ENCODE data around the gene CNIH3. TPM values are rescaled to one million over a fixed set of nuclear protein-coding genes. Genes with fewer than 3 reads are reported as not detected.

CNIH3 gene
- total RNA-seq, 2 donors from 2014 or later = 7.9 to 15.3 TPM

DNA sequence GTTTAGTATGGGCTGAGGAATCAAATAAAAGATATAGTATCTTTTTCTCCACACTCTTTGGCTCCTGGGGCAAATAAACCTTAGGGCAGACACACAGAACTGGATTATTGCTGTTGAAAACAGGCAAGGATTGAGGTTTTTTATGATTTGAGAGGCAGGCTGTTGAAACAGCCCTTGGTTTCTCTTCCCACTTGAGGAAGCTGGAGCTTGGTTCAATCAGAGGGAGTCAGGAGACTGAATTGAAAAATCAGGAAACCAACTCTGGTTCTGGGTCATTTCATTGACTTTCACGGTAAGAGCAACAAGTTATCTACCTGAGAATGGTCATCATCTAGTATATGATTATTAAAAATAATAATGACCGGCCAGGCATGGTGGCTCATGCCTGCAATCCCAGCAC is 108.4 kb downstream of the CNIH3 start:
- WGBS, 2 donors = 91 to 100% methylated on average over 2 of the region's 2 CpGs
- DNase-seq (no peak), ATAC-seq (no peak)
- TF ChIP-seq, protein P1, sequence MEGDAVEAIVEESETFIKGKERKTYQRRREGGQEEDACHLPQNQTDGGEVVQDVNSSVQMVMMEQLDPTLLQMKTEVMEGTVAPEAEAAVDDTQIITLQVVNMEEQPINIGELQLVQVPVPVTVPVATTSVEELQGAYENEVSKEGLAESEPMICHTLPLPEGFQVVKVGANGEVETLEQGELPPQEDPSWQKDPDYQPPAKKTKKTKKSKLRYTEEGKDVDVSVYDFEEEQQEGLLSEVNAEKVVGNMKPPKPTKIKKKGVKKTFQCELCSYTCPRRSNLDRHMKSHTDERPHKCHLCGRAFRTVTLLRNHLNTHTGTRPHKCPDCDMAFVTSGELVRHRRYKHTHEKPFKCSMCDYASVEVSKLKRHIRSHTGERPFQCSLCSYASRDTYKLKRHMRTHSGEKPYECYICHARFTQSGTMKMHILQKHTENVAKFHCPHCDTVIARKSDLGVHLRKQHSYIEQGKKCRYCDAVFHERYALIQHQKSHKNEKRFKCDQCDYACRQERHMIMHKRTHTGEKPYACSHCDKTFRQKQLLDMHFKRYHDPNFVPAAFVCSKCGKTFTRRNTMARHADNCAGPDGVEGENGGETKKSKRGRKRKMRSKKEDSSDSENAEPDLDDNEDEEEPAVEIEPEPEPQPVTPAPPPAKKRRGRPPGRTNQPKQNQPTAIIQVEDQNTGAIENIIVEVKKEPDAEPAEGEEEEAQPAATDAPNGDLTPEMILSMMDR (IDR thresholded peaks at IDR 0.05) = no peak
- TF ChIP-seq POLR2A (IDR thresholded peaks at IDR 0.05) = no peak
- Histone ChIP-seq H3K9me3 (no peaks in the 10 kb centered on the region), H3K4me1 (no peaks in the 10 kb centered on the region), H3K27me3 (no peaks in the 10 kb centered on the region), H3K4me3 (no peak overlapping the region), H3K36me3 (replicated peaks in 1 of 2; ENCODE audit: insufficient read depth in 1 of 2, low read depth in 2 of 2) (no peaks in the 10 kb centered on the region), H3K27ac (no peak overlapping the region)
- intact Hi-C loops (cut with DNase I) = no loop called here

DNA sequence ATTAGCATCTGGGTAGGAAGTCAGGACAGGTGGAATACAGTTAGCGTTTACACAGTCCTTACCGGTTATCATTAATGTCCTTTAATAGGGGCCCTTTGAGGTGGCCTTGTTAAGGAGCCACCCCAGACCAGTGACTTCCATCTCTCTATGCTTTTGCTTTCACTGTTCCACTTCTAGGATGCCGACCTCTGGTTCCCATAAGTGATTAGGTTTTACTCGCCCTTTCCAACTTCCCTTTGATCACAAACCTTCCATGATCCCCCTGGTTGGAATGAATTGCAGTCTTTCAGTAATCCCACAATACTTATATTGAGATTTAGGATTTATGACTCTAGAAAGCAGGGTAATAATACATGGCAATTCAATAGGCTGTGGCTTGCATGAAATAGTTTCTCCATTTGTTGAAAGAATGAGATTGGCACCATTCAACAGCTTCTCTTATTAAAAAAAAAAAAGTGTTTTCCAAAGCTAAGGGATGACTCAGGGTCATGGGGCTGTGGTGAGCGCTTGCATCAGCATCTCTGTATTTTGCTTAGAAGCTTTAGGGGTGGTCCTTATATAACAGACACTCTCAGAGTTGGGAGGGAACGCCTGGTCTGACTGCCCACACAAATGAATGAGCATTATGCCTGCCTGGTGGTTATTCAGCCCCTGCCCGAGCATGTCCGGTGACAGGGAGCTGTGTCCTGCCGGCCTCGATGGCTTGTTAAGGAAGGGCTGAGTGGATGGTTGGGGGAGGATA is 110.5 kb downstream of the CNIH3 start:
- Histone ChIP-seq H3K27me3 (no peaks in the 10 kb centered on the region), H3K9me3 (no peaks in the 10 kb centered on the region), H3K4me3 (no peak overlapping the region), H3K36me3 (replicated peaks in 1 of 2; ENCODE audit: insufficient read depth in 1 of 2, low read depth in 2 of 2) (no peaks in the 10 kb centered on the region), H3K4me1 (no peaks in the 10 kb centered on the region), H3K27ac (no peak overlapping the region)
- DNase-seq (peak in 2 of 4 donors; percentile 24 to 51), ATAC-seq (no peak)
- no peak for TF ChIP-seq POLR2A (IDR thresholded peaks at IDR 0.05)
- TF ChIP-seq, protein P1 (IDR thresholded peaks at IDR 0.05) = no peak
- WGBS, 2 donors = 76 to 91% methylated on average over 10 of the region's 10 CpGs
- intact Hi-C loops (cut with DNase I) = no loop called here

DNA sequence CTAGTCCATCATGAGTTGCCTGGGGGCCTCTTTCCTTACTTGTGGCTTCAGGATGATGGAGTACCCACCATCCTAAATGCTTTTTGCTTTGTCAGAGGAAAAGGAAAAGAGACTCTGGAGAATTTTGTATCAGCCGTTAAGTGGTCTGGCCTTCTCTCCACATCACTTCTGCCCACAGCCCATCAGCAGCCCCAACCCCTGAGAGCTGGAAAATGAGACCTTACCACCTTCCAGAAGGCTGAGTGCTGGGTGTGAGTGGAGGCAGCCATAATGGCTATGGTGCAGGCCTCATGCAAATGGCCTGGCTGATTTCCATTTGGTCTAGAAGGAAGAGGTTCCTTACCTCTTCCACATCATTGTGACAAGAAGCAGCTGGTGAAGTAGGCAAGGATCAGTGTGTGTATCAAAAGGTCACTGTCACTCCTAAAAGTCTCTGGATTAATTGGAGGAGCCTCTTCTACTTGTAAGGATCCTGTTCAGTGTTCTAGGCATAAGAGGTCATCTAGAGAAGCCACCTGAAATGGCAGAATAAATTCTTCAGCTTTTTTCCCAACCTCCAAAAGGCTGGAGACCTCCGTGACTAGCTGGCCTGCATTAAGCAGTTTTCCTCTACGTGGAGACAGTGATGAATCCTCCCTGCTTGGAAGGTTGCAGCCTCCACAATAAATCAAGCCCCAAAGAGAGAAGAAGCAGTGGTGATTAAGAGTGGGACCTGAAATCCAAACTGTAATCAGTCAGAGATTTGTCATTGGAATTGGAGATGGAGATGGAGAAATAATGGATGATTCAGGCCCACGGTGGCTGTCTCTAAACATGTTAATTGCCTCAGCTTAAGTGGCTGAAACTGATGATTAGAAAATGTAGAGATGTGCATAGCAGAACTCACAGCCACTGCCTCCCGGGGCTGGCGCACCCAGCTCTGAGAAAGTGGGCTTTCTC is 111.5 kb downstream of the CNIH3 start:
- DNase-seq = no peak
- Histone ChIP-seq H3K4me3 (no peak overlapping the region), H3K27me3 (no peaks in the 10 kb centered on the region), H3K4me1 (no peaks in the 10 kb centered on the region), H3K36me3 (replicated peaks in 1 of 2; ENCODE audit: insufficient read depth in 1 of 2, low read depth in 2 of 2) (no peaks in the 10 kb centered on the region), H3K27ac (no peak overlapping the region), H3K9me3 (no peaks in the 10 kb centered on the region)
- TF ChIP-seq, protein P1 (IDR thresholded peaks at IDR 0.05) = no peak
- intact Hi-C loops (cut with DNase I) = no loop called here
- ATAC-seq = no peak
- WGBS, 2 donors = 87 to 90% methylated on average over 6 of the region's 6 CpGs

DNA sequence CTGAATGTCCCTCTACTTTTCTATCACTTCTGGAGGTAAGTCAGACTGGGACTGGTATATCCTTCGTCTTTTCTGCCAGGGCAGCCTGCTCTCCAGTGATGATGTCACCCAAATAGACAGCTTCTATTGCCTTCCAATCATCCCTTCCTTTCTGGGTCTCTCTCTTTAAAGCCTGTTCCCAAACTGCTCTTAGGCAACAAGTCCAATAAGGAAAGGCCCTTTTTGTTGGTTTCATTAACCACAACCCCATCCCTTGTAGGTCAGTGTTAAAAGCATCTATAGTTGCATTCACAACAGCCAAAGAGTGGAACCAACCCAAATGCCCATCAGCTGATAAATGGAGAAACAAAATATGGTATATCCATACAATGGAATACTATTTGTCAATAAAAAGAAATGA is 114.4 kb downstream of the CNIH3 start:
- TF ChIP-seq, protein P1 (IDR thresholded peaks at IDR 0.05) = no peak
- TF ChIP-seq POLR2A (IDR thresholded peaks at IDR 0.05) = no peak
- Histone ChIP-seq H3K4me3 (no peak overlapping the region), H3K27ac (no peak overlapping the region), H3K9me3 (no peaks in the 10 kb centered on the region), H3K4me1 (no peaks in the 10 kb centered on the region), H3K36me3 (replicated peaks in 1 of 2; ENCODE audit: insufficient read depth in 1 of 2, low read depth in 2 of 2) (no peaks in the 10 kb centered on the region), H3K27me3 (no peaks in the 10 kb centered on the region)
- no peak for DNase-seq
- WGBS, 2 donors = 90 to 100% methylated on average over 1 of the region's 1 CpG
- no peak for ATAC-seq
- intact Hi-C loops (cut with DNase I) = no loop called here
